Articular chondrocyte of knee joint (primary cell): ENCODE results near the gene FLAD1. TPM values are rescaled to one million over a fixed set of nuclear protein-coding genes. Genes with fewer than 3 reads are reported as not detected.

Source experiments
- small RNA-seq: library from RNA; depleted of rRNA; stranded (forward); fragments of <200 nt; gene quantifications from one replicate; pipeline ENCODE3, GENCODE V24; 2012
- total RNA-seq: library from RNA; depleted of rRNA; stranded (reverse); fragments of >200 nt; gene quantifications from 2 replicates; pipeline ENCODE4 v1.2.3, GENCODE V29; 2012

Gene FLAD1
- total RNA-seq: 13.1 and 13.6 TPM in 2 replicates

GRCh38 chr1:154982897-154983648 lies at the start of gene FLAD1:
FLAD1 (plus strand) TSS chr1:154983344; CDS start chr1:154983695, 351 bp downstream.

GRCh38 chr1:154936555-154937084 lies 46.5 kb upstream of the FLAD1 start, which contains the start of gene PMVK:
PMVK (minus strand) TSS chr1:154936719; CDS start chr1:154936685, 34 bp downstream.

GRCh38 chr1:154955718-154956543 lies 27.2 kb upstream of the FLAD1 start, which contains the start of gene PBXIP1:
PBXIP1 (minus strand) TSS chr1:154956099; CDS start chr1:154953721, 2,378 bp downstream.

GRCh38 chr1:154961207-154962155 lies 21.7 kb upstream of the FLAD1 start, which contains the start of gene PYGO2:
PYGO2 (minus strand) TSS chr1:154961782; CDS start chr1:154961576, 206 bp downstream.

GRCh38 chr1:154970631-154971340 lies 12.4 kb upstream of the FLAD1 start, which contains the start of gene SHC1:
SHC1 (minus strand) TSS chr1:154970747; CDS start chr1:154970526, 221 bp downstream.

GRCh38 chr1:154974102-154974807 lies 8.9 kb upstream of the FLAD1 start, which contains the start of gene CKS1B:
CKS1B (plus strand) TSS chr1:154974681; CDS start chr1:154974746, 65 bp downstream.

GRCh38 chr1:154993572-154994268 lies 10.6 kb downstream of the FLAD1 start, which contains the start of gene LENEP:
LENEP (plus strand) TSS chr1:154993586; CDS start chr1:154993608, 22 bp downstream.

GRCh38 chr1:155002464-155003226 lies 19.5 kb downstream of the FLAD1 start, which contains the start of gene ZBTB7B:
ZBTB7B (plus strand) TSS chr1:155002802; CDS start chr1:155014661, 11,859 bp downstream.

GRCh38 chr1:155033524-155033923 lies 50.4 kb downstream of the FLAD1 start, which contains the start of the genes DCST1 and DCST2:
DCST1 (plus strand) TSS chr1:155033824; CDS start chr1:155034037, 213 bp downstream.
DCST2 (minus strand) TSS chr1:155033781; CDS start chr1:155033701, 80 bp downstream.

Small RNA genes lying within 50 kb of the gene (small RNA-seq; reads per million reads assigned to genes)
- gene MIR4258: not detected
- not detected for gene RF00017

Other genes starting within 250 kb of the FLAD1 start
- under 0.01 and 0.11 TPM in 2 replicates for gene KCNN3, start 113.1 kb upstream of the FLAD1 start, total RNA-seq
- 8.4 and 9.5 TPM in 2 replicates for gene PMVK, start 46.6 kb upstream of the FLAD1 start, total RNA-seq
- 35.8 and 36.8 TPM in 2 replicates for gene PBXIP1, start 27.2 kb upstream of the FLAD1 start, total RNA-seq
- 11.6 and 13.8 TPM in 2 replicates for gene PYGO2, start 21.6 kb upstream of the FLAD1 start, total RNA-seq
- gene SHC1, start 12.6 kb upstream of the FLAD1 start, total RNA-seq: 211 and 219 TPM in 2 replicates
- 31.5 and 40.9 TPM in 2 replicates for gene CKS1B, start 8.7 kb upstream of the FLAD1 start, total RNA-seq
- gene LENEP, start 10.2 kb downstream of the FLAD1 start, total RNA-seq: not detected in 2 replicates
- gene ZBTB7B, start 19.5 kb downstream of the FLAD1 start, total RNA-seq: 14.4 and 20.6 TPM in 2 replicates
- 0.11 TPM in 1 of 2 replicates, not detected in the other for gene DCST2, start 50.4 kb downstream of the FLAD1 start, total RNA-seq
- gene DCST1, start 50.5 kb downstream of the FLAD1 start, total RNA-seq: not detected in 2 replicates
- gene ADAM15, start 68.0 kb downstream of the FLAD1 start, total RNA-seq: 82.4 and 87.7 TPM in 2 replicates
- 3.0 and 3.7 TPM in 2 replicates for gene EFNA4, start 80.4 kb downstream of the FLAD1 start, total RNA-seq
- 0.65 and 1.6 TPM in 2 replicates for gene EFNA3, start 95.5 kb downstream of the FLAD1 start, total RNA-seq
- 1.9 and 5.2 TPM in 2 replicates for gene EFNA1, start 144.5 kb downstream of the FLAD1 start, total RNA-seq
- gene SLC50A1, start 152.5 kb downstream of the FLAD1 start, total RNA-seq: 37.9 and 46.4 TPM in 2 replicates
- 19.2 and 39.6 TPM in 2 replicates for gene DPM3, start 157.2 kb downstream of the FLAD1 start, total RNA-seq
- gene KRTCAP2, start 190.0 kb downstream of the FLAD1 start, total RNA-seq: 96.1 and 111 TPM in 2 replicates
- gene TRIM46, start 190.5 kb downstream of the FLAD1 start, total RNA-seq: 2.0 and 3.5 TPM in 2 replicates
- gene THBS3, start 224.6 kb downstream of the FLAD1 start, total RNA-seq: 47.7 and 72.1 TPM in 2 replicates
- gene MTX1, start 225.4 kb downstream of the FLAD1 start, total RNA-seq: 33.8 and 37.4 TPM in 2 replicates